Osteocyte (in vitro differentiated cells): Measurements from ENCODE around the gene HTT-AS. TPM values are rescaled to one million over a fixed set of nuclear protein-coding genes. Genes with fewer than 3 reads are reported as not detected.

Source experiments
- DNase-seq: peaks from one replicate; pipeline ENCODE4 v3.0.0; 2021; ENCODE audit warnings: mixed read lengths; ENCODE audit not compliant: unreplicated experiment; ENCODE audit errors: extremely low spot score
- H3K27ac Mint-ChIP-seq: one replicate; pipeline ENCODE4 v1.8.0; 2021; ENCODE audit warnings: mild to moderate bottlenecking, mixed read lengths; ENCODE audit not compliant: unreplicated experiment
- H3K27me3 Mint-ChIP-seq: one replicate; pipeline ENCODE4 v1.8.0; 2021; ENCODE audit warnings: mixed read lengths; ENCODE audit not compliant: unreplicated experiment
- H3K36me3 Mint-ChIP-seq: one replicate; pipeline ENCODE4 v1.8.0; 2021; ENCODE audit warnings: mixed read lengths; ENCODE audit not compliant: unreplicated experiment
- H3K4me1 Mint-ChIP-seq: one replicate; pipeline ENCODE4 v1.8.0; 2021; ENCODE audit warnings: mixed read lengths; ENCODE audit not compliant: unreplicated experiment
- H3K4me3 Mint-ChIP-seq: one replicate; pipeline ENCODE4 v1.8.0; 2021; ENCODE audit warnings: mild to moderate bottlenecking, moderate library complexity, mixed read lengths; ENCODE audit not compliant: unreplicated experiment
- H3K9me3 Mint-ChIP-seq: one replicate; pipeline ENCODE4 v1.8.0; 2021; ENCODE audit warnings: mixed read lengths; ENCODE audit not compliant: unreplicated experiment
- total RNA-seq: library from RNA; stranded (reverse); gene quantifications from 2 replicates; pipeline ENCODE4 v1.2.1, GENCODE V29; 2021
- TF ChIP-seq, protein P1 (sequence below): fragments of 200-600 bp; sonication (generic); IDR thresholded peaks from 2 replicates; pipeline ENCODE4 v1.5.0; 2021; ENCODE audit warnings: antibody characterized with exemption, mild to moderate bottlenecking, moderate library complexity

The HTT-AS gene
- total RNA-seq, 1 donor from 2014 or later, result not detected

DNA sequence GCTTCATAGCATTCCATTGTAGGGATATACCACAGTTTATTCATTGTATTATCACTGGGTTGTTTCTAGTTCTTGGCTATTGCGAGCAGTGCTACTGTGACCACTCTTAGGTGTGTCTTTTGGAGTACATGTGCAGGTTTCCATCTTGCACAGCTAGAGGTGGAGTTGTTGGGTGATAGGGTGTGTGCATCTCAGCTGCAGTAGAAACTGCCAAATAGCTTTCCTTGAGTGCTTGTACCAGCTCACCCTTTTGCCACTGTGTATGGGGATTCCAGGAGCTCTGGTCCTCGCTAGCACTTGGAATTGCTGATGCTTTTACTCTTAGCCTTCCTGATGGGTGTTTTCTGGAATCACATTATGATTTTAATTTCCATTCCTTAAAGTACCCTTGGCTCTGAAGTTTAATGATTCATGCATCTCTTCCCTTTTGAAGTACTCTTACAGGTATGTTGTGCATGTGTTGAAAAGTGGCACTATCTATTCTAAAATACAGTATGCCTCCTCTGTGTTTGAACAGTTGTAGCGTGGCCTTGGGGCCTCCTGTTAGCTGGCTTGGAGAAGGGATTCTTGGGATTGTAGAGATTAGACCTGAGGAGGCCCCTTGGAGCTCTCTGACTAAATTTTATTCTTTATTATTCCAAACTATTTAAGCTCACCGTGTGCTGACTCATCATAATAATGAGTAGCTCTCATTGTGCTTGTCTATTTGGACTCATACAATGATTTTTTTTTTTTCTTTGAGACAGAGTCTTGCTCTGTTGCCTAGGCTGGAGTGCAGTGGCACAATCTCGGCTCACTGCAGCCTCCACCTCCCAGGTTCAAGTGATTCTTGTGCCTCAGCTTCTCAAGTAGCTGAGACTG, 38.5 kb upstream of the HTT-AS start:
- Mint-ChIP-seq H3K36me3 (peaks cover 44% of the 10 kb centered on the region), H3K27ac (no peak overlapping the region), H3K27me3 (no peaks in the 10 kb centered on the region), H3K9me3 (no peaks in the 10 kb centered on the region), H3K4me3 (no peak overlapping the region), H3K4me1 (peaks cover 18% of the 10 kb centered on the region)
- no peak for DNase-seq
- TF ChIP-seq, protein P1, sequence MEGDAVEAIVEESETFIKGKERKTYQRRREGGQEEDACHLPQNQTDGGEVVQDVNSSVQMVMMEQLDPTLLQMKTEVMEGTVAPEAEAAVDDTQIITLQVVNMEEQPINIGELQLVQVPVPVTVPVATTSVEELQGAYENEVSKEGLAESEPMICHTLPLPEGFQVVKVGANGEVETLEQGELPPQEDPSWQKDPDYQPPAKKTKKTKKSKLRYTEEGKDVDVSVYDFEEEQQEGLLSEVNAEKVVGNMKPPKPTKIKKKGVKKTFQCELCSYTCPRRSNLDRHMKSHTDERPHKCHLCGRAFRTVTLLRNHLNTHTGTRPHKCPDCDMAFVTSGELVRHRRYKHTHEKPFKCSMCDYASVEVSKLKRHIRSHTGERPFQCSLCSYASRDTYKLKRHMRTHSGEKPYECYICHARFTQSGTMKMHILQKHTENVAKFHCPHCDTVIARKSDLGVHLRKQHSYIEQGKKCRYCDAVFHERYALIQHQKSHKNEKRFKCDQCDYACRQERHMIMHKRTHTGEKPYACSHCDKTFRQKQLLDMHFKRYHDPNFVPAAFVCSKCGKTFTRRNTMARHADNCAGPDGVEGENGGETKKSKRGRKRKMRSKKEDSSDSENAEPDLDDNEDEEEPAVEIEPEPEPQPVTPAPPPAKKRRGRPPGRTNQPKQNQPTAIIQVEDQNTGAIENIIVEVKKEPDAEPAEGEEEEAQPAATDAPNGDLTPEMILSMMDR, result no peak

DNA sequence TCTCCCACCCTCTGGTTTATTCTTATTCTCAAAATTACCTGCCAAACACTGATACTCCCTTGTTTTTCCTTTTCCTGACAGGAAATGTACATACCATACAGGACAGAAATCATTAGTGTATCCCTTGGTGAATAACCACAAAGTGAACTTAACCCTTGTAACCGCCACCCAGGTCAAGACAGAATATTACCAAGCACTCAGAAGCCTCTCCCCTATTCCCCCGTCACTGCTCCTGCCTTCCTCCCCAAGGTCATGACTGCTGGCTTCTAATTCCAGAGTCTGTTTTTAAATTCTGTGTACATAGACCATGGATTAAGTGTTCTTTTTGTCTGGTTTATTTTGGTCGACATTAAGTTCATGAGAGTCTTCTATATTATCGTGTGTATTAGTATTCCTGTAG, 37.9 kb upstream of the HTT-AS start:
- H3K4me3 Mint-ChIP-seq, result no peak overlapping the region
- TF ChIP-seq, protein P1, result no peak
- H3K27ac Mint-ChIP-seq, result peak overlapping the region; percentile 33
- peaks cover 25% of the 10 kb centered on the region for H3K4me1 Mint-ChIP-seq
- no peak for DNase-seq
- no peaks in the 10 kb centered on the region for H3K9me3 Mint-ChIP-seq
- no peaks in the 10 kb centered on the region for H3K27me3 Mint-ChIP-seq
- H3K36me3 Mint-ChIP-seq, result peaks cover 44% of the 10 kb centered on the region

DNA sequence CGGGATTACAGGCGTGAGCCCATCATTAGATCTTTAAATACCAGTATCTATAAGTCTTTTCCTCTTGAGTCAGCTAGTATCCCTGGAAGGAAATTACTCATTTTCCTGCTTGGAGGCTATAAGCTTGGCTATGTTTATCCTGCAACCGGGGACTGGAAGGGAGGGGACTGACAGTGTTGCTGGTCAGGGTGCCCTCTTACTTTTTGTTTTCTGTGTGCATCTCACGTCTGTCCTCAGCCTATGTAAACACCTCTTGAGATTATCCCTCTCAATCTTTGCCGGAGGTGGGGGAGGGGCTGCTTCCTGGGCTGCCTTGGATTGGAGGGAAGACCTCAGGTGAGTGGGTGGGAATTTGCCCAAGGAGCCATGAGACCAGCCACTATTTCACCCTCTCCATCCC, 37.1 kb upstream of the HTT-AS start:
- DNase-seq, result no peak

DNA sequence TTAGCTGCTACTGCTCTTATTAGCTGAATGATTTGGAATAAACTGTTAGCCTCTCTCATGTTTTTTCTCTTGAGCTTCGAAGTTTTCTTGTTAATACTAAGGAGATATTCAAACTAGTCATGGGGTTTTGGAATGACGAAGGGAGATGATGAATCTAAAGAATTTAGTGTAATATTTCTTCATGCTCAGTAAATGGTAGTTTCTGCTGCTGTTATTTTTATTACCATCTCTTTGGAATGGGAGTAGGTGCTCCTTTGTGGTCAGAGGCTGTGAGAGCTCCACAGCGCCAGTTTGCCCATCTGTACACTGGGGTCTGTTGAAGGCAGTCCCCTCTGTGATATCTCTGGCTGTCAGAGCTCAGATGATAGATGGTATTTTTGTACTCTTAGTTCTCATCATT, 33.9 kb upstream of the HTT-AS start:
- Mint-ChIP-seq H3K36me3 (peaks cover 27% of the 10 kb centered on the region), H3K9me3 (no peaks in the 10 kb centered on the region)
- DNase-seq, result no peak

More for the DNA sequence above, 37.1 kb upstream of the HTT-AS start:
- peaks cover 44% of the 10 kb centered on the region for H3K36me3 Mint-ChIP-seq
- peak overlapping the region; percentile 33 for H3K27ac Mint-ChIP-seq
- no peaks in the 10 kb centered on the region for H3K9me3 Mint-ChIP-seq
- no peaks in the 10 kb centered on the region for H3K27me3 Mint-ChIP-seq
- TF ChIP-seq, protein P1, result no peak
- peaks cover 29% of the 10 kb centered on the region for H3K4me1 Mint-ChIP-seq
- H3K4me3 Mint-ChIP-seq, result no peak overlapping the region

DNA sequence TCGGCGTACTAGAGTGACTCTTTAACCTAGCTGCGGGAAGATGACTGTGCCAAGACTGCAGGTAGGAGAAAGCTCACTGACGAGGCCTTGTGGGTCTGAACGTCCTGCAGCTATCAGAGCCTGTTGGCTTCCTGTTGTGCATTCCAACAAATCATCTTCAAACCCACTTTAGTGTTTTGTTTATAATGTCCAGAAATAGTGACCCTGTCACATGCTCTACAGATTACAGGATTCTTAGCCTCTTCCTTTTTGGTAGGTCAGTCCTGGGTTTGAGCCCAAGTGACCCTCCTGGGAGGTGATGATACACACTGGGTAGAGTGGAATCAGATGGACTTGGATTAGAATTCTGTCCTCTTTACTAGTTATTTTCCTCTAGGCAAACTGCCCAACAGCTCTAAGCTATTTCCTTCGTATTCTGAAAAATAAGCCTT, 33.4 kb upstream of the HTT-AS start:
- TF ChIP-seq, protein P1, result no peak
- H3K4me1 Mint-ChIP-seq, result peaks cover 30% of the 10 kb centered on the region
- peaks cover 27% of the 10 kb centered on the region for H3K36me3 Mint-ChIP-seq
- no peak overlapping the region for H3K4me3 Mint-ChIP-seq
- peak overlapping the region; percentile 16 for H3K27ac Mint-ChIP-seq
- H3K27me3 Mint-ChIP-seq, result no peaks in the 10 kb centered on the region
- no peak for DNase-seq
- no peaks in the 10 kb centered on the region for H3K9me3 Mint-ChIP-seq

More for the DNA sequence above, 33.9 kb upstream of the HTT-AS start:
- Mint-ChIP-seq H3K4me3 (no peak overlapping the region), H3K27me3 (no peaks in the 10 kb centered on the region), H3K27ac (peak overlapping the region; percentile 16), H3K4me1 (peaks cover 30% of the 10 kb centered on the region)
- TF ChIP-seq, protein P1, result no peak
